ENCODE measurements around the gene LMNA.

DNA sequence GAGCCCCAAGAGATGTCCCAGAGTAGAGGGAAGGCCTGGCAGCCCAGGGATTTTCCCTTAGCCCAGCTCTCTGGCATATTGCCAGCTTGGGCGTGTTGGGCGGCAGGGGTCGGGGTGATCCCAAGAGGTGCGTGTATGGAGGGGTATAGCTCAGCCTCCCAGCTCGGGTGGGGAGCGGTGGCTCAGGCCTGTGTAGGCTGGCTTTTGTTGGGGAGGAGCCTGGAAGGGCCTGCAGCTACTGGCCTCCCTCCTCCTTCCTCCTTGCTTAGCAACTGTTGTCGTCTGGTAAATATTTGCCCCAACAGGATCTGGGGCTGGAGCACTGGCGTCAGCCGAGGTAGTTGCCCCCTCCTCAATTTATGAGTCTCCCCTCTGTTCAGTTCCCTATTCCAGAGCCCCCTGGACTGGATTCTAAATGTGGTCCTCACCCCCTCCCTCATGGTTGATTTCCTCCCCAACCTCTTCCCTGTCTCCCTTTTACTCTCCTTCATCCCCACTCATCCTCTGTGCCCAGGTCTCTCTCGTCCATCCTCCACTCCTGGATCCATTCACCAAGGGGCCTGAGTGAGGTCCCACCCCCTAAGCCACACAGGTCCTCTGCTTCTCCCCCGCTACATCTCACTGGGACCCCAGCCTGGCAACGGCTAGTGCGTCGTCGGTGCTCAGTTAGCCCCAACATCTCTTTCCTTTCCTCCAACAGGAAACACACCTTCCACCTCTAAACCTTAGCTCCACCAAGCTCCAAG is 10.3 kb upstream of the LMNA start:
- TF ChIP-seq CTCF (IDR thresholded peaks at IDR 0.05) (no peak), EP300 (IDR thresholded peaks at IDR 0.05) (no peak)
